HG03064 (cell line): ENCODE data around the gene SLC22A23.

Source experiments
- ATAC-seq: cut with Tn5 transposase; IDR thresholded peaks from one replicate; pipeline ENCODE4 v1.9.1; 2021; ENCODE audit warnings: low read depth; ENCODE audit not compliant: unreplicated experiment

The SLC22A23 gene

DNA sequence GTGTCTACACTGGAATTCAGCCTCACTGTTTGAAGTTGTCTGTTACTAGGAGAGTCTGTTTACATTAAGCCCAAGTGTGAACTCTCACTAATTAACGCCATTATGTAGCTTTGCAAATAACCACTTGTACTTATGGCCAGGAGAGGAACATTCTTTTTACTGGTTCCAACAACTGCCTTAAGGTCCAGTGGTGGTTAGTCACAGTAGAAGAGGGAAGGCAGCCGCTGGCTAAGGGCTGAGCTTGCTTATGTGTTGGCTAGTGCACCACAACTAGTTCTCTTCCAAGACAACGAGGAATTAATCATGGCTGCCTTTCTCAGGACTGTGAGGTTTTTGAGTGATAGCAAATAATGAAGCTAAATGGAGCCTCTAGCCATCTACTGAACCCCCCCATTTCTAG is 14.9 kb upstream of the SLC22A23 start:
- ATAC-seq, result no peak

DNA sequence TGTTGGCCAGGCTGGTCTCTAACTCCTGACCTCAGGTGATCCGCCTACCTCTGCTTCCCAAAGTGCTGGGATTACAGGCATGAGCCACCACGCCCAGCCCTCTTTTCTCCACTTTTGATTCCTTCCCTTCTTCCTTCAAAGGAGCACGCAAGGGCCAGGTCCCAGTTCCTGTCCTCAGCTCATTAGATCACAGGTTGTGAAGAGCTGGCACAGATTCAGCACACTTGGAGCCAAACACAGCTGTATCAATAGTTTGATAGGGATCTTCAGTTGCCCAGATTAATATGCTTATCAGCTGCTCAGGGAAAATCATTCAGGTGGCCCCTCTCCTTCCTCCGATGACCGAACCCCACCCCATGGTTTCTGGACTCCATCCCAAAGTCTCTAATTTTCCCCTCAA is 14.4 kb upstream of the SLC22A23 start:
- ATAC-seq, result no peak

DNA sequence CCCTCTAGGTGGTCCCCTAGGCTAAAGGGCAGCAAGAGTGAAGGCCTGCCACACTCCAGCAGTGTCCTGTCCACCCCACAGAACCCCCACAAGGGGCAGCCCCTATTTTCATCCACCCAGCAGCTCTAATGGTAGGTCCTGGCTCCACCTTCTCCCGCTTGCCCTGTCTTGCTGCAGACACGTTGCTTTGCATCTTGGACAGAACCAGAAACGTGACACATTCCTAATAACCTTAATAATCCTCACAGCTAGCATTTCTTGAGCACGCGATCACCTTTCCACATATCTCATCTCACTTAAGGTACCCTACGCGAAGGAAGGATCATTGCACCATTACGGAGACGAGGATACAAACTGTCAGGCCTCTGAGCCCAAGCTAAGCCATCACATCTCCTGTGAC is 11.7 kb upstream of the SLC22A23 start:
- ATAC-seq, result no peak

DNA sequence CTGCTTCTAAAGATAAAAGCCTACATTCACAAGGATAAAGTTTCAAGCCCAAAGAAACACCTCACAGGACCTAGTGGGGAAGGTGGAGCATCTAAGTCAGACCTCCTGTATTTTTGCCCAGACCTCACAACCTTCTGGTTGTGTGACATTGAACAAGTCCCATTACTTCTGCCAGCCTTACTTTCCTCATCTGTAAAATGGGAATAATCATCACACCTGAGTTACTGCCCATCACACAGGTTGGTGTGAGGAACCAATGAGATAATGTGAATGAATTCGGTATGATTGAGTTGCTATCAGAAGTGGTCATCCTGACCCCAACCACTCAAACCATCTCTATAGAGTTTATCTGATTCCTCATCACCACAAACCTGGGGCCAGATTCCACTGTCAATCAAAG is 11.1 kb upstream of the SLC22A23 start:
- ATAC-seq, result no peak

DNA sequence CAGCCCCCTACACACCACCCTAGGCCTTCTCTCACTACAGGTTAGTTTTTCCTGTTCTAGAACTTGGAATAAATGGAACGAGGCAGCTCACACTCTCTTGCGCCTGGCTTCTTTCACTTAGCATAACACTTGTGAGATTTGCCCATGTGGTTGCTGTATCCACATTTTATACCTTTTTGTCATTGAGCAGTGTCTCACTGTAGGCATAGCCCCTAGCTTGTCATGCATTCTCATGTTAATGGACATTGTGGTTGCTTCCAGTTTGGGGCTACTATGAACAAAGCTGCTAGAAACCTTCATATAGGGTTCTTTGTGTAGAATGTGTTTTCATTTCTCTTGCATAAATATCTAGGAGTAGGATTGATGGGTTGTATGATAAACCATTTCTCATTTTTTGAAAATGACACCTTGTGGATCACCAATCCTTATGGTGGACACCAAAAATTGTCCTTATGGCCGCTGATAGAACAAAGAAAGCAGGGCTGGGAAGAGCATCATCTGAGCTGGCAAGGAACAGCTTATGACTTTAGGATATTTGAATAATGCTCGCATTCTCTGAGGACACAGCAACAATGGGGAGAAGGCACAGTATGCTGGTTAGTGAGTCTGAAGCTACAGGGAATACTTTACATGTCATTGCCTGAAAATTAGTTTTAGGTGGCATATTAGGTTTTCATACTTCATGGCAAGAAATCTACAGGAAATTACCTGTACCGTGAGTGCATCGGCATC is 9.8 kb upstream of the SLC22A23 start:
- ATAC-seq, result no peak

DNA sequence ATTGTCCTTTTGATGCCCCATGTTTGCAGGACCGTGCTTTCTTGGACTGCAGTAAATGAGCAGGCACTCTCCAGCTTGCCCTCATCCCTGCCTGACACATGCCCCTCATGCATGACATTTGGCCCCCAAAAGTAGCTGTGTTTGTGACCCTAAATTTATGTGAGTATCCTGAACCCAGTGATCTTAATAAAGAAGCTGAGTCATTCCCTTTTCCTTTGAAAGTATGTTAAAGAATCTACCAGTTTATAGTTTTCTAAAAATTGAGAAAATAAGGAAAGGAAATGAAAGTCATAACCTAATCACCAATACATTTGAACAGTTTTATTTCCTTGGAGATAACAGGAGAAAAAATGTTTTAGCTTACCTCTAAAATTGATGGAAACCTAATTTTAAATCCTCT is 3.4 kb upstream of the SLC22A23 start:
- ATAC-seq, result no peak

DNA sequence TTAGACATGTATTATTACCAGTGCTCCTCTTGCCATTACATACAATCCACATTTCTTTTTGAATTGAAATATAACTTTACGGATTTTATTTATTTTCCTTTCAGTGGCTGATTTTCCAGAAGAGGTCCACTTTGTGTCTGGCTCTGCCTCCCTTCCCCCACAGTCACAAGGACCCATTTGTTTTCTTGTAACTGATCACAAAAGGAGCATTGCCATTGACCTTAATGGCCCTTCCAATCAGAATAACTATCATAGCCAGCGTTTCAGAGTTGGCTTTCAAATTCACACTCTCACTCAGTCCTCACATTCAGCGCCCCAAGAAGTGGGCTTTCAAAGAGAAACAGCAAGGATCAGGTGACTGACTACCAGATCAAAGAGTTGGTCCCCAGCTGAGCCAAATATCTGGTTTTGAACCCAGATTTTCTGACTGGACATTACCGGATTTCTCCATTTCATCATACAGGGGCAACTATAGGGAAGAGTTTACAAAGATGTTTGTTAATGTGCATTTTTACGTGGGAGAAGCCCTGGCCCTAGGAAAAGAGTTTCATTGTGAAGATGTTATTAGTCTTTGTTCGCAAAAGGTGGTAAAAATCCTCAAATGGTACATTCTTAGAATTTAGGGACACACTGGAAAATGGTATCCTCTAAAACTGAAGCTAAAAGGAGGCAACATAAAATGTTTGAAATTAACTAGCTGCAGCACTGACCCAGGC is 2.0 kb upstream of the SLC22A23 start:
- ATAC-seq, result no peak

DNA sequence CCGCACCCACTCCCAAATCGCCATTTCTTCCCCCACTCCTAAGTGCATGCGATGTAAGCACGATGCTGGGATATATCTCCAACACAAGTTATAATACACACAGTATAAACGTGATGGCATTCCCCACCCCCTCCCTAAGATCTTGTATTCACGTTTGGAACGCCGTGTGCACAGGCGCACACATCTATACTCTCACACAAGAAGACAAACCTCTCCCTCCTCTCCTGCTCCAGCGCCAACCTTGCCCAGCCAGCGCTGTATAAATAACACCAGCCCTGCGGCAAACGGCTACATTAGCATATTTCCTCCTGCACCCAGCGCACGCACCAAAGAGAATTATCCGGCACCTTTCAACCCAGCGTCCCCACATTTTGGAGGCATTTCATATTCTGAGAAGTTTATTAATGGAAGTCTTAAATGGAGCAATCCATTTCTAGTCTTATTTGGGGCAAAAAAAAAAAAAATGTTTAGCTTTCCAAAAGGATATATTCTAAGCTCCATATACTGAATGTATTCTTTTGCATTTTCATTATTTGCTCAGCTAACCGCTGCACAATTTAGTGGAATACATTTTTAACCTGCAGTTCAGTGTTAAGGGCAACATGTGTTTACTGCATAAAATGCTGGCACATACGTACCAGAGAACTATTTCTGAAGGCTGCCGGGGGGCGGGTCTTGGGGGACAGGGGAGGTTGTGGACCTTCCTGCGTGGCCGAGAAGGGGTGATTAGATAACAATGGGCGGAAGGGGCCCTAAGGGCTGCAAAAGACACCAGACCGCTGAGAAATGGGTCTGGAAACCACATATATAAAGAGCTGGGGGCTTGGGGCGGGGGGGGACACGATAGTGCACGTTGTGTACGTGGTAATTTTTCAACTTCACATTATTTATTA is 1.1 kb upstream of the SLC22A23 start:
- ATAC-seq, result no peak

DNA sequence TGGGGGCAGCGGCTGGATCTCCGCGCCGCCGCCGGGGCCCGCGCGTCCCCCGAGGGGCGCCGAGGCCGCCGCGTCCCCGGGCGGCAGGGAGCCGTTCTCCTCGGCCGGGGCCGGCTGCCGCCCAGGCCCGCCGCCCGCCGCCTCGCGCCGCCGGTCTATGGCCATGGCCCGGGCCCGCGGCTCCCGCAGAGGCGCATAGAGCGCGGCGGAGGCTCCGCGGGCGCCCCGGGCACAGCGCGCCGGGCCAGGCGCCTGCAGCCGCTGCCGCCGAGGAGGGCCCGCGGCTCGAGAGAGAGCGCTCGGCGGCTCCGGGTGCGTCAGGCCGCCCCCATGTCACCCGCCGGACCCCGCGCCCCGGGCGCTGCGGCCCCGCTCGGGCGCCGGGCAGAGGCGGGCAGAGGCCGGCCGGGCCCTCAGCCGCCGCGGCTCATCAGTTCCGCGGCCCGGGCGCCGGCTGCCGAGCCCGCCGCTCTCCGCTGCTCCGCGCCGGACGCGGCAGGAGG is 404 bp downstream of the SLC22A23 start:
- ATAC-seq, result no peak

DNA sequence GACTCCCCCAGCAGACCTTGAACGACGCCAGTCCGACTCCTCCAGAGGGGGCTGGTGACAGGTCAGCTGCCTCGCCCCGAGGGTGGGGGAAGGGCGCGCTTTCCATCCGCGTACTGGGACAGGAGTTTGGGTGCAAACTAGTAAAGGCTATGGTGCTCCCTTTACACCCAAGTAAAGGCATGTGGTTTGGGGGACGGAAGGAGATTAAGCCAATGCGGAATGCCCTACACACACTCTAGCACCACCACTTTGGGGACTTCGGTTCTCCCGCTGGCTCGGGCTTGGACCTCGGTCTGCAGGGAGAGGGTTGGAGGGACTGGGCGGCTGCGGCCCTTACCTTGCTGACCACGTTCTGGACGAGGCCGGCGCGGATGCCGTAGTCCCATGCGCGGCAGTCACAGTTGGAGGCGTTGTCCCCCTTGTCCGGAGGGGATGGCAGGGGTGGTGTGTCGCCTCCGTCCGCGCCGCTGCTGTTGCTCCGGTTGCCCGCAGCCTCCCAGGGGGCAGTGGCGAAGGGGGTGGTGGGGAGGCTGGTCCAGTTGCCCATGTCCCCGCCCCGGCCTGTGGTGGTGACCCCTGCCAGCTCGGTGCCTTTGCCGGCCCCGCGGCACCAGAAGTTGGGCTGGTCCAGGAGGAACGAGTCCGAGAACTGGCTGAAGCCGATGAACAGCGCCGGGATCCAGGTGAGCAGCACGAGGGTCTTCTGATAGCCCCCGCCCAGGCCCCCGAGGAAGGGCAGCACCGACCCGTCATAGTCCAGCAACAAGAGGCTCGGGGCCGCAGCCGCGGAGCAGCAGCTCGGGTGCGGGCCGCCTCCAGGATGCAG is 1.1 kb downstream of the SLC22A23 start:
- ATAC-seq, result no peak

DNA sequence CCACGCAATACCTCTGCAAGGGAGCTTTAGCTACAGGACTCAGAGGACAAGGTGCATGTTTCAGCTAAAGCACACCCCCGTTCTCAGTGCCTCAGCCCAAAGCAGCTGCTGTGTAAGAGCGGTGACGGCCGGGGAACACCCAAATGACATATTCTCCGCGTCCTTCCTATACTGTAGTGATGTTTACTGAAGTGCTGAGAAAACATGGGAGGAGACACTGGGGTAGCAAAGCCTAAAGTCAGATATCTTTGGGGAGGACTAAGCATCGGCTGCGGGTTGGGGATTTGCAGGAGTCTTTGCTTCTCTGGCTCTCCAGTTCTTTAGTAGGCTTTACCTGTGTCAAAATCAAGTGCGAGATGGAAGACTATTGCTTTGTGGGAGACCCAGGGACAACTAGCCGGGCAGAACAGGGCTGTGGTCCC is 1.7 kb downstream of the SLC22A23 start:
- ATAC-seq, result no peak

DNA sequence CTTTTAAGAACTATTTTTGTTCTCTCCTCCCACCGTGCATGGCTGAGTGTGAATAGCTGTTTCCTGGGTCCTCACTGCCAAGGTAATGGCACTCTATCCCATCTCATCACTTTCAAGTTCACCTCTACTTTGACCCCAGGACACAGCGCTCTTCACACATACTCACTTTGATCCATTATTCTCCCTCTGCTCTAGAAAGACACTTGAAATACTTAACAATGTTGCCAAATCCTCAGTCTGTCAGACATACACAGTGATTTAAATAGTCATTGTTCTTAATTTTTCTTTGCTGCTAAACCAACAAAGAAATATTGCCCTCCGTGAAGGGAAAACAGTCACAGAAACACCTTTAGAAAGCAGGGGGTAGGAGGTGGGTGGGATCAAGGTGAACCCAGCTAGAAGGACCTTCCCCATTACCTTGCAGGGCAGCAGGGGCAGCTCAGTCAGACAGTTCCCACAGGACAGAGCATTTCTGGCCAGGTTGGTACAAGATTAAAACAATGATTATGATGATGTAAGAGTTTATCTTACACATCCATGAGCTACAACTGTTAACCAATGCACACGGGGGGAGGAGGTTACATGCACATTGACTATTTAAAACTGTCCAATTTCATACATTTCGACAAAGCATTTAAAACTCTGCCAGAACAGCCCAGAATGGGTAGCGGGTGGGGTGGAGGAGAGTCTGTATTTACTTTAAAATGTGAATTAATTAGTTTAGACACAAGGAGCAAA is 2.4 kb downstream of the SLC22A23 start:
- ATAC-seq, result no peak

DNA sequence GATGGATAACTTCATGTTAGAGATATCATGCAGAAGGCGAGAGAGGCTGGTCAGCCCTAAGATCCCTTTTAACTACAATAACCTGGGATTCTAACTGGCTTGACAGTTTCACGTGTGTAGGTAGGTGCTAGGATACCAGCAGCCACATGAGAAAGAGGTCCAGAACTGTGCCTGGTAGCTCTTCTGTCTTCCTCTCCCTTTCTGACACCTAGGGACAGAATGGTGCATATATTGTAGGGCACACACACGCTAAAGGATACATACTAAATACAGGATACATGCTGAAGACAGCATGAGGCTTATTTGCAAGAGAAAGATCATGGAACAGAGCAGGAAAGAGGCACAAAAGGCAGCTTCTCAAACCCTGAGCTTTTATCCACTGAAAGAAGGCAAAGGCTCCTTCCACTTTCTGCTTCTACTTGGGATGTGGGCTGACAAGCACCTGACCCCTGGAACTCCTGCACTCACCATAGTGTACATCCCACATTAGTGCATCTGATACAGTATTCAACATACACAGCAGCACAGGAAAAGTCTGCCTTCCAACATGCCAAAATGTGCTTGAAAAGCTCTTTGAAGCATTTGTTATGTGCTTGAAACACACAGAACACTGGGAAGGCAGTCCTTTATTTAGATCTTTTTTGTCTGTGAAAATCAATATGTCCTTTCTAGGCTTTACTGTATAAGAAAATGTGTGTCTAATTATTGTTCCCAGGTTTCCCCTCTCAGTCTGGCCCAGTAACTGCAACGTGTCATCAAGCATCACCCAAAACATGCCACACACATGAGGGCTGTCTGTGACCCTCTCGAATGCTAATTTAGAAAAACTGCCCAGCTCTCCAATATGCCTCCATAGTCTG is 3.2 kb downstream of the SLC22A23 start:
- no peak for ATAC-seq

DNA sequence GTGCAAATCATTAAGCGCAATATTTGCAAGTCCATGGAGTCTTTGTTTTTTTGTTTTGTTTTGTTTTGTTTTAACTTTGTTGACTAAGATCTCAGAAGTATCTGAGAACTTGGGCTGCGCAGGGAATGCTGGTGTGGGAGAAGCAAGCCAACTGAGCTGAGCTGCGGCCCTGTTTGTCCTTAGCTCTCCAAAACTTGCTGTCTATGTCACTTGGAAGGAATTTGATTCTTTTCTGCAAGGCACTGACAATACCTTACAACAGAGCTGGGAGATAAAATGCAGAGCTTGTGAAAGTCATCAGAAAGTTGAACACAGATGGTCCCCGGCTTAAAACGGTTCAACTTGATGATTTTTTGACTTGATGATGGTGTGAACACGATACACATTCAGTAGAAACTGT is 5.4 kb downstream of the SLC22A23 start:
- ATAC-seq, result no peak

DNA sequence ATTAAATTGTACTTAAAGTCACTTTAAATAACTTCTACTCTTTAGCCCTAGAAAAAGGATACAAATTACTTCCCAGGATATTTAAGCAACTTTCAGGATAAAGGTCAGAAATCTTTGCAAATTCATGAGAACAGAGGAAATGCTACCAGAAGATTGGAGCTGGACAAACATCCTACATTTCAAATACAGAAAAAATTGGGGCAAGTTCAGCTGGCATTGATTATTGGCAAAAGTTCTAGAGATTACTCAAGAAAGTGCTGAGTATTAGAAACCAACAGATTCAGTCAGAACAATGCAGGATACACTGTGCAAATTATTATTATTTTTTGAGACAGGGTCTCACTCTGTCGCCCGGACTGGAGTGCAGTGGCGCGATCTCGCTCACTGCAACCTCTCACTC is 6.0 kb downstream of the SLC22A23 start:
- no peak for ATAC-seq

DNA sequence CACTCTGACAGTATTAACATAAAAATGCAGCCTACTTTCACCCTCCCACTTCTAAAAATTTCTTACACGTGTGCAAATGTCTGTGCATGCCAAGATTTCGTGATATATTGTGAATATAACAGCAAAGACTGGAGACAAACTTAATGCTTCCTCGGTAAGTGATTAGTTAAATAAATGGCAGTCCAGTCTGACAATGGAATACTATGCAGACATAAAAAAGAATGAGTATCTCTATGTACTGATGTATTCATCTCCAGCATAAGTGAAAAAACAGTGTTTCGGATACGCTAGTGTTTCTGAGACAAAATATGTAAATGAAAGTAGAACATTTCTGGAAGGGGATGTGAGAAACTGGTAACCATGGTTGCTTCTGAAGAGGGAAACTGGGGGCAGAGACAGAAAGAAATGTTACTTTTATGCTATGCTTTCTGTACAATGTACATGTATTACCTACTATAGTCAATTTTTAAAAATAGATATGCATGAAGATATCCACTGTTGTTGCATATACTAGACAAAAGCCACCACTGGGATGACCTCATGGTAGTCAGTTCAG is 7.0 kb downstream of the SLC22A23 start:
- ATAC-seq, result no peak

DNA sequence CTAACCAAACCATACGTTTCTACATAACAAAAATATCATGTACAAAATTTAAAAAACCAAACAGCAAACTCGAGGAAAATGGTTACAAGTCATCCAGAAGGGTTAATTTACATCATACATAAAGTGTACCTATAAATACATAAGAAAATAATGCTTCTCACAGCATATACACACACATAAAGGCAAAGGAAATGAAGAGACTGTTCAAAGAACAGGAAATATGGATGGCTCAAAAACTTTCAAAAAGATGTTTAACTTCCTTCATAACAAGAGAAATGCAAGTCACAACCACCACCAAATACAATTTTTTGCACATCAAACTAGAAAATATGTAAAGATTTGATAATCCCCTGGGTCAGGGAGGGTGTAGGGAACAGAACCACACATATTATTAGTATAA is 7.5 kb downstream of the SLC22A23 start:
- no peak for ATAC-seq

DNA sequence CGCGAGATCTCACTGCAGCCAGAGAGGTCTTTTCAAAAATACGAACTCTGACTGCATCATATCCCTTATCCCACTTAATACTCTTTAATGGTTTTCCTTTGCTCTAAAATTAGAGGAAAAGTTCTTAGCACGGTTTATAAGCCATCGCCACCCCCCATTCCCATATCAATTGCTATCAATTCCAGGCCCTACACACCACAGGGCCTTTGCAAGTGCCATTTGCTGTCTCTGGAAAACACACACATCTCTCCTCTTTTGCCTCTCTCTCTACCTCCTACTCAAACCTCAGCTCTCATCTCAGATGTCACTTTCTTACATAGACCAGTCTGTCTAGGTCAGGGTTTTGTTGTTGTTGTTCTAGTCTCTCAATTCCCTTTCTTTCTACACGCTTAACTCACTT is 9.8 kb downstream of the SLC22A23 start:
- no peak for ATAC-seq
